Gastrocnemius medialis (tissue), 4 donors: ENCODE results near the gene ITGA4.

Experiments used
- CTCF ChIP-seq, 5 experiments: fragments of 450-650 bp in 3 of 5; fragments of 200-600 bp in 2 of 5; sonication (generic) in 2 of 5; IDR thresholded peaks in 4 of 5; conservative IDR thresholded peaks in 1 of 5; 1 replicate in 4 of 5; 2 replicates in 1 of 5; pipeline ENCODE4 v1.5.1; 2016 to 2019; ENCODE audit warnings: antibody characterized with exemption in 5 of 5, mild to moderate bottlenecking in 3 of 5, moderate library complexity in 3 of 5
- POLR2A ChIP-seq, 2 donors: fragments of 450-650 bp; IDR thresholded peaks; one replicate each; pipeline ENCODE4 v1.6.1; 2017; ENCODE audit warnings: antibody characterized with exemption in 2 of 2, mild to moderate bottlenecking in 2 of 2, moderate library complexity in 2 of 2

- TF ChIP-seq CTCF (IDR thresholded peaks at IDR 0.05 in 4 of 5, conservative IDR thresholded peaks at IDR 0.05 in 1 of 5): no peak
- TF ChIP-seq POLR2A (IDR thresholded peaks at IDR 0.05): no peak
Measured at GRCh38 chr2:181438261-181438660, 18.9 kb upstream of the ITGA4 start.
